ENCODE measurements around the gene CDH22. TPM values are rescaled to one million over a fixed set of nuclear protein-coding genes. Genes with fewer than 3 reads are reported as not detected.

The CDH22 gene
- total and polyA plus RNA-seq, 10 of the 15 experiments (the other 5 are each of a cell fraction or from before 2014, with no cell fraction given): not detected

DNA sequence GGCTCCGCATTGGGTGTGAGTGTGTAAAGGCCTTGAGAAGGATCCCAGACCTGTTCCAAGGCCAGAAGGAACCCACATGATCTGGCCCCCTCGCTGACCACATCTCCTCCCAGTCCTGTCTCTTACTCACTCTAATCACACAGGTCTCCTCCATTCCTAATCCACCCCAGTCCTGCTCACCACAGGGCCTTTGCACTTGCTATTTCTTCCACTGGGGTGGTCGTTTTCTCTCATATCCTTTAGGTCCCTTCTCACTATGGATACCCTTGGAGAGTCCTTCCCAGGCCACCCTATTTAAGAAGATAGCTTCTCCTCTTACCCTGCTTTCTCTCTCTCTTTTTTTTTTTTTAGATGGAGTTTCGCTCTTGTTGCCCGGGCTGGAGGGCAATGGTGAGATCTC lies 124.5 kb downstream of the CDH22 start (continued):
- TF ChIP-seq, protein P1, sequence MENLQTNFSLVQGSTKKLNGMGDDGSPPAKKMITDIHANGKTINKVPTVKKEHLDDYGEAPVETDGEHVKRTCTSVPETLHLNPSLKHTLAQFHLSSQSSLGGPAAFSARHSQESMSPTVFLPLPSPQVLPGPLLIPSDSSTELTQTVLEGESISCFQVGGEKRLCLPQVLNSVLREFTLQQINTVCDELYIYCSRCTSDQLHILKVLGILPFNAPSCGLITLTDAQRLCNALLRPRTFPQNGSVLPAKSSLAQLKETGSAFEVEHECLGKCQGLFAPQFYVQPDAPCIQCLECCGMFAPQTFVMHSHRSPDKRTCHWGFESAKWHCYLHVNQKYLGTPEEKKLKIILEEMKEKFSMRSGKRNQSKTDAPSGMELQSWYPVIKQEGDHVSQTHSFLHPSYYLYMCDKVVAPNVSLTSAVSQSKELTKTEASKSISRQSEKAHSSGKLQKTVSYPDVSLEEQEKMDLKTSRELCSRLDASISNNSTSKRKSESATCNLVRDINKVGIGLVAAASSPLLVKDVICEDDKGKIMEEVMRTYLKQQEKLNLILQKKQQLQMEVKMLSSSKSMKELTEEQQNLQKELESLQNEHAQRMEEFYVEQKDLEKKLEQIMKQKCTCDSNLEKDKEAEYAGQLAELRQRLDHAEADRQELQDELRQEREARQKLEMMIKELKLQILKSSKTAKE (IDR thresholded peaks at IDR 0.05; ENCODE audit: low read depth, poor library complexity, severe bottlenecking): no peak
- no peak for TF ChIP-seq POLR2A (IDR thresholded peaks at IDR 0.05; ENCODE audit: low read depth, low read length)
- TF ChIP-seq USF2 (IDR thresholded peaks at IDR 0.05; ENCODE audit: borderline replicate concordance, low read depth, low read length): no peak
- no peak for TF ChIP-seq YBX1 (IDR thresholded peaks at IDR 0.05)
- TF ChIP-seq RELA (IDR thresholded peaks at IDR 0.05; ENCODE audit: borderline replicate concordance, partially characterized antibody): no peak
- no peak for TF ChIP-seq ZNF274 (IDR thresholded peaks at IDR 0.05; ENCODE audit: insufficient read depth, insufficient read length)
- no peak for TF ChIP-seq ZNF217 (IDR thresholded peaks at IDR 0.05)
- TF ChIP-seq JUNB (IDR thresholded peaks at IDR 0.05): no peak
- no peak for TF ChIP-seq POLR2AphosphoS5 (IDR thresholded peaks at IDR 0.05; ENCODE audit: low read length)
- TF ChIP-seq, protein P2, sequence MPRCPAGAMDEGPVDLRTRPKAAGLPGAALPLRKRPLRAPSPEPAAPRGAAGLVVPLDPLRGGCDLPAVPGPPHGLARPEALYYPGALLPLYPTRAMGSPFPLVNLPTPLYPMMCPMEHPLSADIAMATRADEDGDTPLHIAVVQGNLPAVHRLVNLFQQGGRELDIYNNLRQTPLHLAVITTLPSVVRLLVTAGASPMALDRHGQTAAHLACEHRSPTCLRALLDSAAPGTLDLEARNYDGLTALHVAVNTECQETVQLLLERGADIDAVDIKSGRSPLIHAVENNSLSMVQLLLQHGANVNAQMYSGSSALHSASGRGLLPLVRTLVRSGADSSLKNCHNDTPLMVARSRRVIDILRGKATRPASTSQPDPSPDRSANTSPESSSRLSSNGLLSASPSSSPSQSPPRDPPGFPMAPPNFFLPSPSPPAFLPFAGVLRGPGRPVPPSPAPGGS (IDR thresholded peaks at IDR 0.05; ENCODE audit: borderline replicate concordance, insufficient read depth, low read depth, low read length, poor library complexity, severe bottlenecking): no peak
- TF ChIP-seq, protein P3, sequence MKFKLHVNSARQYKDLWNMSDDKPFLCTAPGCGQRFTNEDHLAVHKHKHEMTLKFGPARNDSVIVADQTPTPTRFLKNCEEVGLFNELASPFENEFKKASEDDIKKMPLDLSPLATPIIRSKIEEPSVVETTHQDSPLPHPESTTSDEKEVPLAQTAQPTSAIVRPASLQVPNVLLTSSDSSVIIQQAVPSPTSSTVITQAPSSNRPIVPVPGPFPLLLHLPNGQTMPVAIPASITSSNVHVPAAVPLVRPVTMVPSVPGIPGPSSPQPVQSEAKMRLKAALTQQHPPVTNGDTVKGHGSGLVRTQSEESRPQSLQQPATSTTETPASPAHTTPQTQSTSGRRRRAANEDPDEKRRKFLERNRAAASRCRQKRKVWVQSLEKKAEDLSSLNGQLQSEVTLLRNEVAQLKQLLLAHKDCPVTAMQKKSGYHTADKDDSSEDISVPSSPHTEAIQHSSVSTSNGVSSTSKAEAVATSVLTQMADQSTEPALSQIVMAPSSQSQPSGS (IDR thresholded peaks at IDR 0.05; ENCODE audit: low read length): no peak

Measured in GM12878 (cell line).